GM12875 (cell line): ENCODE data around the gene CALHM4.

Experiments used
- H3K4me3 ChIP-seq: one replicate; pipeline ENCODE4 v1.5.1; 2011; ENCODE audit warnings: low read depth, low read length, control low read depth
- CTCF ChIP-seq: IDR thresholded peaks from 2 replicates; pipeline ENCODE4 v1.5.1; 2011; ENCODE audit warnings: low read depth, mild to moderate bottlenecking, control low read depth, inconsistent platforms, low read length, moderate library complexity, borderline replicate concordance; ENCODE audit not compliant: insufficient read depth

The CALHM4 gene

GRCh38 chr6:116528780-116529179 lies 24.8 kb upstream of the CALHM4 start:
- no peak overlapping the region for H3K4me3 ChIP-seq
- no peak for TF ChIP-seq CTCF

- TF ChIP-seq CTCF, result no peak
- H3K4me3 ChIP-seq, result no peak overlapping the region
Observed at GRCh38 chr6:116529466-116530290, 23.9 kb upstream of the CALHM4 start.

DNA sequence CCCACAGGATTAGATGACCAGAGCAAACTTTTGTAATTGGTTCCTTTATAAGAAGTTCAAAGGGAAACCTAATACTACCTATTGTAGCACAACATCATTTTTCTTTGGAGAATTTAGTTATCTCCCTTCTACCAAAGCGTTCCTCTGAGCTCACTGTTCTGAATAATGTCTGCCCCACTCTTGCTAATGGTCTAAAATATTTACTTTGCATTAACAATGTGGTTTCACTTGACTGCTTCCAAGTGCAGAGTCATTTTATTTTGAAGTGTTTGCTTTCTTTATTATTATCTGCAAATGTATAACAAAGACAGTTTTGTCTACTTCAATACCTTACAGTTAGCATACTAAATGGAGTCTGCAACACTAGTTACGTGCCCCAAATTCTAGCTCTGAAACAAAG lies 23.1 kb upstream of the CALHM4 start:
- no peak for TF ChIP-seq CTCF

GRCh38 chr6:116531675-116532570 lies 21.6 kb upstream of the CALHM4 start:
- H3K4me3 ChIP-seq, result no peak overlapping the region
- peak; percentile 62; the same call in 1 of the 2 replicates for TF ChIP-seq CTCF

More for the DNA sequence above, 23.1 kb upstream of the CALHM4 start:
- H3K4me3 ChIP-seq, result no peak overlapping the region

GRCh38 chr6:116533233-116533957 lies 20.2 kb upstream of the CALHM4 start:
- no peak for TF ChIP-seq CTCF
- H3K4me3 ChIP-seq, result no peak overlapping the region

DNA sequence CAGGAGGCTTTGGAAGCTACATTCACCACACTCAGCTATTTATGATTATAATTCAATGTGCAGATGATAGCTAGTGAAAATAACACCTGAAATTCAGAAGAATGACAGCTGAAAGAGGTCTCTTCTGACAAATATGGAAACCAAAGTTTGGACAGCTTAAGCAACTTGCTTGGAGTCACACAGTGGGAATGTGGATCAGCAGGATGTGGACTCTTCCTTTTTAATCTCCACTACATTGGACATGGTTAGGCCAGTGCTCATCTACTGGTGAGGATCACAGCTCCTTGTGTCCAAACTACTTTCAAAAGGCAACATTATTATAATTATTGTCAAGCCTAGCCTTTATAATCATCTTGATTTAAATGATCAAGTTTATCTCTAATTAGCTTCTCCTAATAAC lies 18.4 kb upstream of the CALHM4 start:
- no peak overlapping the region for H3K4me3 ChIP-seq
- TF ChIP-seq CTCF, result no peak
